Activated CD8-positive, alpha-beta memory T cell treated with anti-CD3 and anti-CD28 coated beads, Interleukin-2, amount 50 U/mL, for 24 hours (primary cell): ENCODE data around the gene ACCSL.

Source experiments
- DNase-seq: peaks from one replicate; pipeline ENCODE4 v3.0.0-alpha.2; 2020; ENCODE audit errors: extremely low read depth

Gene ACCSL

GRCh38 chr11:44047931-44048431 lies at the start of gene ACCSL:
TSS of gene ACCSL (plus strand) at chr11:44047981. CDS start at chr11:44048037, 56 bp downstream.
- DNase-seq: no peak

GRCh38 chr11:43998308-43998707 lies 49.5 kb upstream of the ACCSL start:
- DNase-seq: no peak

GRCh38 chr11:44000731-44001130 lies 47.0 kb upstream of the ACCSL start:
- DNase-seq: no peak

GRCh38 chr11:44002191-44003093 lies 45.3 kb upstream of the ACCSL start:
- no peak for DNase-seq

GRCh38 chr11:44003736-44004451 lies 43.9 kb upstream of the ACCSL start:
- DNase-seq: no peak

GRCh38 chr11:44004452-44005062 lies 43.2 kb upstream of the ACCSL start:
- DNase-seq: no peak

GRCh38 chr11:44005063-44005701 lies 42.6 kb upstream of the ACCSL start:
- DNase-seq: no peak

GRCh38 chr11:44005956-44006355 lies 41.8 kb upstream of the ACCSL start:
- no peak for DNase-seq

- no peak for DNase-seq
Measured at GRCh38 chr11:44006917-44007361, 40.8 kb upstream of the ACCSL start.

- DNase-seq: no peak
Measured at GRCh38 chr11:44007481-44008087, 40.2 kb upstream of the ACCSL start.

- no peak for DNase-seq
Measured at GRCh38 chr11:44008088-44008501, 39.7 kb upstream of the ACCSL start.

- DNase-seq: no peak
Measured at GRCh38 chr11:44008698-44009097, 39.1 kb upstream of the ACCSL start.

- DNase-seq: no peak
Measured at GRCh38 chr11:44010789-44011251, 37.0 kb upstream of the ACCSL start.

GRCh38 chr11:44011797-44012196 lies 36.0 kb upstream of the ACCSL start:
- DNase-seq: no peak

GRCh38 chr11:44014968-44015623 lies 32.7 kb upstream of the ACCSL start:
- DNase-seq: no peak

GRCh38 chr11:44015624-44016007 lies 32.2 kb upstream of the ACCSL start:
- DNase-seq: no peak

GRCh38 chr11:44016131-44016530 lies 31.6 kb upstream of the ACCSL start:
- no peak for DNase-seq

GRCh38 chr11:44016546-44017442 lies 31.0 kb upstream of the ACCSL start:
- no peak for DNase-seq

GRCh38 chr11:44017443-44018126 lies 30.2 kb upstream of the ACCSL start:
- no peak for DNase-seq
